Breast epithelium (tissue), 4 donors: Measurements from ENCODE around the gene WDR81. TPM values are rescaled to one million over a fixed set of nuclear protein-coding genes. Genes with fewer than 3 reads are reported as not detected.

Source experiments
- DNase-seq, 2 donors: peaks; one replicate each; pipeline ENCODE4 v3.0.0-alpha.2; 2019; ENCODE audit warnings: low spot score in 2 of 2
- H3K27ac ChIP-seq, 2 donors: fragments of 200-600 bp; sonication (generic) in 1 of 2; one replicate each; pipeline ENCODE4 v1.5.1; 2016 to 2019; ENCODE audit warnings: mild to moderate bottlenecking in 1 of 2
- H3K27me3 ChIP-seq, 2 donors: fragments of 200-600 bp; sonication (generic) in 1 of 2; one replicate each; pipeline versions ENCODE4 v1.5.1 to v1.6.0; 2017 to 2019; ENCODE audit warnings: control low read depth in 1 of 2, mild to moderate bottlenecking in 1 of 2
- H3K36me3 ChIP-seq: fragments of 200-600 bp; one replicate; pipeline ENCODE4 v1.5.1; 2019
- H3K4me1 ChIP-seq, 2 donors: fragments of 200-600 bp; sonication (generic); one replicate each; pipeline ENCODE4 v1.5.1; 2016 to 2019; ENCODE audit warnings: control low read depth in 1 of 2
- H3K4me3 ChIP-seq, 3 donors: fragments of 200-600 bp; sonication (generic); 1 replicate in 2 of 3; 2 replicates in 1 of 3; pipeline ENCODE4 v1.5.1; 2016 to 2019; ENCODE audit warnings: mild to moderate bottlenecking in 3 of 3, moderate library complexity in 2 of 3
- H3K9me3 ChIP-seq, 2 donors: fragments of 200-600 bp; sonication (generic) in 1 of 2; one replicate each; pipeline ENCODE4 v1.5.1; 2016 to 2019; ENCODE audit warnings: control low read depth in 1 of 2
- CTCF ChIP-seq, 3 donors: fragments of 450-650 bp; IDR thresholded peaks; one replicate each; pipeline ENCODE4 v1.5.1; 2016 to 2017; ENCODE audit warnings: antibody characterized with exemption in 3 of 3, mild to moderate bottlenecking in 3 of 3, moderate library complexity in 3 of 3
- POLR2A ChIP-seq: fragments of 450-650 bp; IDR thresholded peaks from one replicate; pipeline ENCODE4 v1.6.1; 2016; ENCODE audit warnings: antibody characterized with exemption, mild to moderate bottlenecking, moderate library complexity
- POLR2AphosphoS5 ChIP-seq, 3 donors: sonication (generic); formaldehyde crosslinking; IDR thresholded peaks; one replicate each; pipeline ENCODE4 v1.6.1; 2017; ENCODE audit warnings: antibody characterized with exemption in 3 of 3
- intact Hi-C: fragments of 100-400 bp; cut with DNase I; formaldehyde crosslinking; loops from one replicate; pipeline ENCODE4 v1.15.1; 2023; ENCODE audit warnings: low total_unique reads
- total RNA-seq, 3 donors: library from RNA; depleted of rRNA; stranded (reverse); fragments of >200 nt; gene quantifications; one replicate each; pipeline ENCODE4 v1.1.0, GENCODE V29; 2016

The WDR81 gene
- total RNA-seq, 3 donors from 2014 or later = 36.6 to 52.6 (median 41.6) TPM

- TF ChIP-seq CTCF (IDR thresholded peaks at IDR 0.05) = no peak
- no peak for TF ChIP-seq POLR2A
- no peak for TF ChIP-seq POLR2AphosphoS5 (IDR thresholded peaks at IDR 0.05)
- H3K4me1 ChIP-seq = peaks cover 8 to 14% of the 10 kb centered on the region in 2 donors
- no peaks in the 10 kb centered on the region for H3K9me3 ChIP-seq
- peak overlapping the region; percentile 67 to 97 (median 82) for H3K4me3 ChIP-seq
- H3K27me3 ChIP-seq = no peaks in the 10 kb centered on the region
- H3K27ac ChIP-seq = peak overlapping the region; percentile 82 to 89
- intact Hi-C loops = no loop called here
- H3K36me3 ChIP-seq = no peaks in the 10 kb centered on the region
- DNase-seq = no peak
Observed at GRCh38 chr17:1710807-1711553, 13.5 kb upstream of the WDR81 start.

DNA sequence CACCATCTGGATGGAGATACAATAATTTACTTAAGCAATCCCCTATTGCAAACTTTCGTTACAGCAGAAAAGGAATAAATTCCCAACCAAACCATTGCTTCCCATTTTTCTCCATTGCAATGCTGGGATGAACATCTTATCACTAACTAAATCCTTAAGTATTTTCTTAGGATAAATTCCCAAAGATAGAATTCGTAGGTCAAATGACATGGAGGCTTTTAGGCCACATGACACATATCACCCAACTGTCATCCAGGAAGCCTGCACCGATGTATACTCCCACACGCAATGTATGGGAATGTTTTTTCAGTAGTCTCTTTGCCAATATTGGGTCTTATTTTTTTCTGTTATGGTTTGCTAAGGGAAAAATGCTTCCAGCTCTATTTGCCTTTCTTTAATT lies 12.7 kb upstream of the WDR81 start:
- H3K27ac ChIP-seq = no peak overlapping the region
- H3K4me3 ChIP-seq = no peak overlapping the region
- H3K27me3 ChIP-seq = no peaks in the 10 kb centered on the region
- intact Hi-C loops = no loop called here
- peaks cover 8 to 14% of the 10 kb centered on the region in 2 donors for H3K4me1 ChIP-seq
- H3K36me3 ChIP-seq = no peaks in the 10 kb centered on the region
- no peaks in the 10 kb centered on the region for H3K9me3 ChIP-seq
- TF ChIP-seq POLR2A = no peak
- TF ChIP-seq CTCF (IDR thresholded peaks at IDR 0.05) = no peak
- no peak for TF ChIP-seq POLR2AphosphoS5 (IDR thresholded peaks at IDR 0.05)
- DNase-seq = no peak

DNA sequence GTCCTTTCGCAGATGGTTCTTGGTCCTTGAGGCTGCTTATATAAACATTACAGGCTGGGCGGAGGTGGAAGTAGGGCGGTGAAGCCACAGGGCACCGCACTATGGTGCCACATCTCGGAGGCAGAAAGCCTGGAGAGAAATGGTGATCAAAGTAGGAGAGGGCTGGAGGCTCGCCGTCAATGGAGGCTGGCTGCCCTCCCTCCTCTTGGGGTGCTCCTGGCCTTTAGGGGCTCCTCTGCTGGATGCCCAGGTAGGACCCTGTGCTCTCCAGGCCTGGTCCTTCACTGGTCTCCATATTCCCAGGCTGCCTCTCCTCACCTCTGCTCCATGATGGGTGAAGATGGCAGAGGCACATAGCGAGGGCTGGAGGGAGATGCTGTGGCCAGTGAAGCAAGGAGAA lies 12.2 kb upstream of the WDR81 start:
- H3K4me1 ChIP-seq = peaks cover 8 to 14% of the 10 kb centered on the region in 2 donors
- TF ChIP-seq POLR2AphosphoS5 (IDR thresholded peaks at IDR 0.05) = no peak
- TF ChIP-seq CTCF (IDR thresholded peaks at IDR 0.05) = no peak
- no peak for TF ChIP-seq POLR2A
- intact Hi-C loops = no loop called here

DNA sequence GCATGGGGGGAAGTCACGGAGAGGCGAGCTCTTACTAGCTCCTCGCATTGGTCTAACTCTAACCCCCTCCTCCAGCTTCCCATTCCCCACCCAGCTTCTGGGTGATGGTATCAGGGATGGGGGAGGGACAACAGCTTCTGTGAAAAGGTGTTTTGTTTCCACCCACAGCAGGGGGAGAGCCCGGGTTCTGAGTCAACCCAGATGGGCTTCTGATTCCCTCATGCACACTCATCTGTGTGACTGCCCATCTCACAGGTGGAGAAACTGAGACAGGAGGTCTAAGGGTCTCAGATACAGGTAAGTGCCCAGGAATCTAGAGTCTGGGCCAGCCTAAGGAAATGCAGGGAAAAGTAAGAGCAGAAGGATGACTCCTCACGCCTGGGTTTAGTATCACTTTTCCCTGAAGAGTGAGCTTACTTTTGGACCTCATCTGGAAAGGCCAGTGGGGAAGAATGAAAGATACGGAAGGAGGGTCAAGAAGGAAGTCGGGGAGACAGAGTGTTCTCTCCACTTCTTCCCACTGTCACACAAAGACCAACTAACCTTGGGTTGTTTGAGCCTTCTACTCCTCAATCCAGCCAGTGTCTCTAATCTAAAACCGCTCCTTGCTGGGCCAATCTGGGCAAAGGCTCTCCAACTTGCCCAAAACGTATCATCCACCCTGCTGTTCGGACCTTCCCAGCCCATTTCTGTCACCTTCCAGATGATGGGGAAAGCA lies 11.2 kb upstream of the WDR81 start:
- Histone ChIP-seq H3K27me3 (no peaks in the 10 kb centered on the region), H3K36me3 (no peaks in the 10 kb centered on the region), H3K27ac (peak overlapping the region; percentile 98 to 100), H3K9me3 (no peaks in the 10 kb centered on the region), H3K4me1 (peaks cover 11 to 14% of the 10 kb centered on the region in 2 donors), H3K4me3 (peak overlapping the region in 2 of 3 donors; percentile 87 to 100)
- no peak for DNase-seq
- TF ChIP-seq POLR2AphosphoS5 (IDR thresholded peaks at IDR 0.05) (no peak), POLR2A (no peak), CTCF (IDR thresholded peaks at IDR 0.05) (no peak)
- intact Hi-C loops = no loop called here

More for the DNA sequence above, 12.2 kb upstream of the WDR81 start:
- H3K27me3 ChIP-seq = no peaks in the 10 kb centered on the region
- no peak overlapping the region for H3K4me3 ChIP-seq
- no peaks in the 10 kb centered on the region for H3K9me3 ChIP-seq
- H3K36me3 ChIP-seq = no peaks in the 10 kb centered on the region
- DNase-seq = no peak
- H3K27ac ChIP-seq = peak overlapping the region in 1 of 2 donors; percentile 33

DNA sequence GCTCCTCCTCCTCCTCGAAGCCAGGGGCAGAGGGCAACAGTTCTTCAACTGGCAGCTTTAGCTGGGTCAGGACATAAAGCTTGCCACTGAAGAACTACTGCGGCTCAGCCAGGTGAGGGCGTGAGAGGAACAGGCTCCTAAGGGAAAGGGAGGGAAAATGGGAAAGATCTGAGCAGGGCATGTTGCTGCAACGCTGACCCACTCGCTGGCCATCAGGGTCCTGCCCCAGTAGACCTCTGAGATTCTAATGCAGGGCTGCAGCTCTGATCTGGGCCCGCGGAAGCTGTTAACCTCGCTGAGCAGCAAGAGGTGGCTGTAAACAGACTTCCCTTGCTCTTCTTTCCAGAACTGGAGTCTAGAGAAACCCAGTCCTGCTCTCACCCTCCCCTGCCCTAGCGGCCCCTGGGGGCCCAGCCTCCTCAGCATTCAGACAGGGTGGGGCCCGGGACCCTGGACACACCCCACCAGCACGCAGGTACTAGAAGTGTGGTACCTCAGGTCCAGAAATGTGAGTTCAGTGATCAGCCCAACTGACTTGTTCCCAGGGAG lies 10.6 kb upstream of the WDR81 start:
- intact Hi-C loops = no loop called here
- no peak for DNase-seq
- H3K4me1 ChIP-seq = peaks cover 11 to 14% of the 10 kb centered on the region in 2 donors

More for the DNA sequence above, 10.6 kb upstream of the WDR81 start:
- TF ChIP-seq POLR2A = no peak
- peak in 2 of 3 donors; percentile 38 to 67 for TF ChIP-seq CTCF (IDR thresholded peaks at IDR 0.05)
- TF ChIP-seq POLR2AphosphoS5 (IDR thresholded peaks at IDR 0.05) = no peak
- Histone ChIP-seq H3K36me3 (no peaks in the 10 kb centered on the region), H3K27ac (peak overlapping the region; percentile 98 to 100), H3K4me3 (peak overlapping the region; percentile 87 to 100 (median 96)), H3K9me3 (no peaks in the 10 kb centered on the region), H3K27me3 (no peaks in the 10 kb centered on the region)
